Ishikawa (cell line): ENCODE measurements around the gene XIRP2.

Source experiments
- CEBPB ChIP-seq: IDR thresholded peaks from 2 replicates; pipeline ENCODE4 v1.6.1; 2012
- CREB1 ChIP-seq: IDR thresholded peaks from 2 replicates; pipeline ENCODE4 v1.6.1; 2012; ENCODE audit warnings: low read depth
- EGR1 ChIP-seq: IDR thresholded peaks from 2 replicates; pipeline ENCODE4 v1.6.1; 2012
- EP300 ChIP-seq: IDR thresholded peaks from 2 replicates; pipeline ENCODE4 v1.6.1; 2012; ENCODE audit warnings: borderline replicate concordance
- FOXM1 ChIP-seq: IDR thresholded peaks from 2 replicates; pipeline ENCODE4 v1.6.1; 2012; ENCODE audit warnings: low read depth, borderline replicate concordance
- NFIC ChIP-seq: IDR thresholded peaks from 2 replicates; pipeline ENCODE4 v1.6.1; 2012
- RAD21 ChIP-seq: IDR thresholded peaks from 2 replicates; pipeline ENCODE4 v1.6.1; 2012; ENCODE audit warnings: low read depth
- TAF1 ChIP-seq: IDR thresholded peaks from 2 replicates; pipeline ENCODE4 v1.6.1; 2012; ENCODE audit warnings: low read depth, mild to moderate bottlenecking
- TCF12 ChIP-seq: IDR thresholded peaks from 2 replicates; pipeline ENCODE4 v1.6.1; 2012; ENCODE audit warnings: low read depth
- TEAD4 ChIP-seq: IDR thresholded peaks from 2 replicates; pipeline ENCODE4 v1.6.1; 2012
- YY1 ChIP-seq: IDR thresholded peaks from 2 replicates; pipeline ENCODE4 v1.6.1; 2012; ENCODE audit warnings: low read depth
- ZBTB7A ChIP-seq: IDR thresholded peaks from 2 replicates; pipeline ENCODE4 v1.6.1; 2012; ENCODE audit warnings: low read depth
- TF ChIP-seq, protein P1 (sequence below): IDR thresholded peaks from 2 replicates; pipeline ENCODE4 v1.6.1; 2012
- TF ChIP-seq, protein P2 (sequence below): IDR thresholded peaks from 2 replicates; pipeline ENCODE4 v1.6.1; 2012; ENCODE audit warnings: low read depth, mild to moderate bottlenecking
- TF ChIP-seq, protein P3 (sequence below): IDR thresholded peaks from 2 replicates; pipeline ENCODE4 v1.6.1; 2012

The XIRP2 gene

DNA sequence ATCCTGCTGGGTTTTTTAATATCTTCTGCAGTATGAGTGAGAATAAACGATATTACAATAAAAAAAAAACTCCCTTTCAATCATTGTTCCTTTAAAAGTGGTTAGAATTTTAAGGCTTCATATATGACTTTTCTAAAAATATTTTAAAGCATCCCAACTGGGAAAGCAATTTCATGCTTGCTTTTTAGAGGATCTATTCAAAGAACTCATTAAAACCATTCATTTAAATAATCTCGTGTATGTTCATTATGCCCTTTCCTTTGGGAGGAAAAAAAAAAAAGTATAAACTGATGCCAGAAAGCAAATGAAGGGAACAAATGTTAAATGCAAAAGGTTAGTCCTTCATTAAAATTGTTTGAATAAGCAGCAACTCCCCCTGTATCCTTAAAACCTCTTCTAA, 81.2 kb downstream of the XIRP2 start:
- no peak for TF ChIP-seq NFIC
- no peak for TF ChIP-seq ZBTB7A
- no peak for TF ChIP-seq EGR1
- TF ChIP-seq, protein P1, sequence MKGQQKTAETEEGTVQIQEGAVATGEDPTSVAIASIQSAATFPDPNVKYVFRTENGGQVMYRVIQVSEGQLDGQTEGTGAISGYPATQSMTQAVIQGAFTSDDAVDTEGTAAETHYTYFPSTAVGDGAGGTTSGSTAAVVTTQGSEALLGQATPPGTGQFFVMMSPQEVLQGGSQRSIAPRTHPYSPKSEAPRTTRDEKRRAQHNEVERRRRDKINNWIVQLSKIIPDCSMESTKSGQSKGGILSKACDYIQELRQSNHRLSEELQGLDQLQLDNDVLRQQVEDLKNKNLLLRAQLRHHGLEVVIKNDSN, result no peak
- no peak for TF ChIP-seq CREB1
- TF ChIP-seq, protein P2, sequence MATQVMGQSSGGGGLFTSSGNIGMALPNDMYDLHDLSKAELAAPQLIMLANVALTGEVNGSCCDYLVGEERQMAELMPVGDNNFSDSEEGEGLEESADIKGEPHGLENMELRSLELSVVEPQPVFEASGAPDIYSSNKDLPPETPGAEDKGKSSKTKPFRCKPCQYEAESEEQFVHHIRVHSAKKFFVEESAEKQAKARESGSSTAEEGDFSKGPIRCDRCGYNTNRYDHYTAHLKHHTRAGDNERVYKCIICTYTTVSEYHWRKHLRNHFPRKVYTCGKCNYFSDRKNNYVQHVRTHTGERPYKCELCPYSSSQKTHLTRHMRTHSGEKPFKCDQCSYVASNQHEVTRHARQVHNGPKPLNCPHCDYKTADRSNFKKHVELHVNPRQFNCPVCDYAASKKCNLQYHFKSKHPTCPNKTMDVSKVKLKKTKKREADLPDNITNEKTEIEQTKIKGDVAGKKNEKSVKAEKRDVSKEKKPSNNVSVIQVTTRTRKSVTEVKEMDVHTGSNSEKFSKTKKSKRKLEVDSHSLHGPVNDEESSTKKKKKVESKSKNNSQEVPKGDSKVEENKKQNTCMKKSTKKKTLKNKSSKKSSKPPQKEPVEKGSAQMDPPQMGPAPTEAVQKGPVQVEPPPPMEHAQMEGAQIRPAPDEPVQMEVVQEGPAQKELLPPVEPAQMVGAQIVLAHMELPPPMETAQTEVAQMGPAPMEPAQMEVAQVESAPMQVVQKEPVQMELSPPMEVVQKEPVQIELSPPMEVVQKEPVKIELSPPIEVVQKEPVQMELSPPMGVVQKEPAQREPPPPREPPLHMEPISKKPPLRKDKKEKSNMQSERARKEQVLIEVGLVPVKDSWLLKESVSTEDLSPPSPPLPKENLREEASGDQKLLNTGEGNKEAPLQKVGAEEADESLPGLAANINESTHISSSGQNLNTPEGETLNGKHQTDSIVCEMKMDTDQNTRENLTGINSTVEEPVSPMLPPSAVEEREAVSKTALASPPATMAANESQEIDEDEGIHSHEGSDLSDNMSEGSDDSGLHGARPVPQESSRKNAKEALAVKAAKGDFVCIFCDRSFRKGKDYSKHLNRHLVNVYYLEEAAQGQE, result no peak
- TF ChIP-seq YY1, result no peak
- TF ChIP-seq CEBPB, result no peak
- TF ChIP-seq RAD21, result no peak
- no peak for TF ChIP-seq FOXM1
- TF ChIP-seq EP300, result no peak
- no peak for TF ChIP-seq TAF1
- TF ChIP-seq, protein P3, sequence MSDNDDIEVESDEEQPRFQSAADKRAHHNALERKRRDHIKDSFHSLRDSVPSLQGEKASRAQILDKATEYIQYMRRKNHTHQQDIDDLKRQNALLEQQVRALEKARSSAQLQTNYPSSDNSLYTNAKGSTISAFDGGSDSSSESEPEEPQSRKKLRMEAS, result no peak
- TF ChIP-seq TEAD4, result no peak
- no peak for TF ChIP-seq TCF12

DNA sequence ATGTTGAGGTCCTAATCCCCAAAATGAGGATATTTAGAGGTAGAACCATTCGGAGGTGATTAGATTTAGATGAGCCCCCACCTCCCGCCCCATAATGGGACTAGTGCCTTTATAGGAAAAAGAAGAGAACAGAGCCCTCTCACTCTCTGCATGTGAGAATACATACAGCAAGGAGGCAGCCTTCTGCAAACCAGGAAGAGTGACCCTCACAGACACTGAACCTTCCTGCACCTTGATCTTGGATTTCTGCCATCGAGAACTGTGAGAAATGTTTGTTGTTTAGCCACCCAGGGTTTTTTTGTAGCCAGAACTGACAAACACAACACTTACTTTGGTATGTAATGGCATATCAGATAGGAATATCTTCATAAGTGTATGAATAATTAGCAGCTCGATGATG, 83.7 kb downstream of the XIRP2 start:
- no peak for TF ChIP-seq NFIC
- no peak for TF ChIP-seq TEAD4
- no peak for TF ChIP-seq EGR1
- no peak for TF ChIP-seq ZBTB7A

DNA sequence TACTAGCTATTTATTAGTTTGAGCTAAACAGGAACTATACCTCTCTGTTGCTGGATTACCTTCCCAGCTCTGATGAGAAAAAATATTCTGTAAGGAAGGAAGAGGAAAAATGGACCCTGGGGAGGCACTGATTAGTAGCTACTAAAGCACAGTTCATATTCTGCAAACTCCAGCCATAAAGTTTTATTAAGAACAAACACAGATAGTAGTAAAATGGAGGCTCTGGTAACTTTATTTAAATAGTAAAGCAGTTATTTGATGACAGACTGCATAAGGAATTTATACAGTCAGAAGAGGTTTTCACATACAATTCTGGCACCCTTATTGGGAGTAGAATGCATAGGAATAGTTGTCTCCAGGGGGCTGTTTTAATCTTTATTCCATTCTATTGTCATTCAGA, 84.1 kb downstream of the XIRP2 start:
- TF ChIP-seq TCF12, result no peak
- TF ChIP-seq, protein P3, result no peak
- TF ChIP-seq CEBPB, result no peak
- TF ChIP-seq, protein P1, result no peak
- no peak for TF ChIP-seq RAD21
- no peak for TF ChIP-seq TEAD4
- no peak for TF ChIP-seq YY1

DNA sequence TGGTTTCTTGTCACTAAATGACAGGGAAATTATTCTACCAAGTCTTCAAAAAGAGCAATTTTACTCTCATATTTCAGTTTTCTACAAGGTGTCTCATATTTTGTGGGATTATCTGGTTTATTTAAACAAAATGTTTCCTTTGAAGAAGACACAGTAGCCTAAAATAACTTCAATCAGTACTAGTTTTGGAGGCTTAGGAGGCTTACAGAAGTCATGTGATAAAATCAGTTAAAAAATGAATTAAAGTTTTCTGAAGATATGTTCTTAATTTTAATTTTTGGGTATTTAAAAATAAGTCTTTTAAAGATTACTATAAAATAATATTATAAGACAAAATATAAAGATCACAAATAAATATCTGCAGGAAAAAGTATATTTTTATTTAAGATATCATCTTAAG, 95.9 kb downstream of the XIRP2 start:
- TF ChIP-seq, protein P3, result no peak
- no peak for TF ChIP-seq TAF1
- TF ChIP-seq EP300, result no peak
- no peak for TF ChIP-seq TEAD4
- no peak for TF ChIP-seq RAD21
- no peak for TF ChIP-seq CEBPB
- TF ChIP-seq TCF12, result no peak
- no peak for TF ChIP-seq FOXM1

DNA sequence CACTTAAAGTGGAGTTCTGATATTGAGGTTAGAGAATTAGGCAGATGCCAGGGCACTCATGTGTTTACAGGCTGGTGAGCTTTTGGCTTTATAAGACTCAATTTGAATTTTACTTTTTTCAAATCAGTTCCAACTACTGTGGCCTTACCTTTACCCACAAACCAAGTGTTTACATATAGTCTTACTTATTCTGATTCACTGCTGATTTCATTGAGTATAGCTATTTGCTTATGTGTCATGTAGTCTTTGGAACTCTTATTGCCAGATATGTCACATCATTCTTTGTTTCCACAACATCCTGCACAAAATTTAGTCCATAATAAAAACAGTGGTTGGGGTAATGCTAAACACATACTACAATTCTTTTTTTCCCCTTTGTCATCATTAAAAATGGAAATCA, 96.5 kb downstream of the XIRP2 start:
- TF ChIP-seq ZBTB7A, result no peak
- no peak for TF ChIP-seq TEAD4
- TF ChIP-seq TCF12, result no peak
- TF ChIP-seq, protein P1, result no peak
- TF ChIP-seq CREB1, result no peak
- no peak for TF ChIP-seq RAD21
- no peak for TF ChIP-seq CEBPB
- TF ChIP-seq NFIC, result no peak
- TF ChIP-seq TAF1, result no peak
- no peak for TF ChIP-seq FOXM1
- TF ChIP-seq, protein P3, result no peak
- TF ChIP-seq YY1, result no peak
- TF ChIP-seq, protein P2, result no peak
- no peak for TF ChIP-seq EP300
- TF ChIP-seq EGR1, result no peak
